ENCODE data around the gene ZNF80. TPM values are rescaled to one million over a fixed set of nuclear protein-coding genes. Genes with fewer than 3 reads are reported as not detected.

ZNF80 gene
- total RNA-seq, 4 donors from 2014 or later, result not detected

DNA sequence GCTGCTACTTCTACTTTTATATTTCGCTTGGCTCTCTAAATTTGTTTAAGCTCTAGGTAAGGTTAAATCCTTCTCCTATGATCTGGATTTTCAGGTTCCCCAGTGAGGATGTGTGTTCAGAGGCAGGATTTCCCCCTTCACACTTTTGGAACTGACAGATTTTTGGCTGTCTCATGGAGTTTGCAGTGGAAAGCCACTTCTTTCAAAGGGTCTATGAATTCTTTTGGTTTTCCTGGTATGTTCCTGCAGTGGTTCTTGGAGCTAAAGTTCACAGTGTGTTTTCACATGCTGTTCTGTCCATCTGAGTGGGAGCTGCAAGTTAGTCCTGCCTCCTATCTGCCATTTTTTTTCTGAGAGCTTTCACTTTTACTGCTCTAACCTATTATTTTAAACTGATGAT lies 34.9 kb upstream of the ZNF80 start:
- Histone ChIP-seq H3K4me1 (no peaks in the 10 kb centered on the region), H3K27me3 (no peaks in the 10 kb centered on the region), H3K4me3 (no peak overlapping the region), H3K27ac (no peak overlapping the region), H3K36me3 (no peaks in the 10 kb centered on the region), H3K9me3 (peaks cover 15% of the 10 kb centered on the region)
- 60% methylated on average over 1 of the region's 1 CpG for WGBS
- TF ChIP-seq EP300 (IDR thresholded peaks at IDR 0.05), result no peak
- TF ChIP-seq POLR2A (IDR thresholded peaks at IDR 0.05), result no peak
- TF ChIP-seq, protein P1, sequence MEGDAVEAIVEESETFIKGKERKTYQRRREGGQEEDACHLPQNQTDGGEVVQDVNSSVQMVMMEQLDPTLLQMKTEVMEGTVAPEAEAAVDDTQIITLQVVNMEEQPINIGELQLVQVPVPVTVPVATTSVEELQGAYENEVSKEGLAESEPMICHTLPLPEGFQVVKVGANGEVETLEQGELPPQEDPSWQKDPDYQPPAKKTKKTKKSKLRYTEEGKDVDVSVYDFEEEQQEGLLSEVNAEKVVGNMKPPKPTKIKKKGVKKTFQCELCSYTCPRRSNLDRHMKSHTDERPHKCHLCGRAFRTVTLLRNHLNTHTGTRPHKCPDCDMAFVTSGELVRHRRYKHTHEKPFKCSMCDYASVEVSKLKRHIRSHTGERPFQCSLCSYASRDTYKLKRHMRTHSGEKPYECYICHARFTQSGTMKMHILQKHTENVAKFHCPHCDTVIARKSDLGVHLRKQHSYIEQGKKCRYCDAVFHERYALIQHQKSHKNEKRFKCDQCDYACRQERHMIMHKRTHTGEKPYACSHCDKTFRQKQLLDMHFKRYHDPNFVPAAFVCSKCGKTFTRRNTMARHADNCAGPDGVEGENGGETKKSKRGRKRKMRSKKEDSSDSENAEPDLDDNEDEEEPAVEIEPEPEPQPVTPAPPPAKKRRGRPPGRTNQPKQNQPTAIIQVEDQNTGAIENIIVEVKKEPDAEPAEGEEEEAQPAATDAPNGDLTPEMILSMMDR (IDR thresholded peaks at IDR 0.05), result no peak
- no peak for TF ChIP-seq POLR2AphosphoS5 (IDR thresholded peaks at IDR 0.05)
- DNase-seq (ENCODE audit: low spot score in 2 of 2), result no peak

DNA sequence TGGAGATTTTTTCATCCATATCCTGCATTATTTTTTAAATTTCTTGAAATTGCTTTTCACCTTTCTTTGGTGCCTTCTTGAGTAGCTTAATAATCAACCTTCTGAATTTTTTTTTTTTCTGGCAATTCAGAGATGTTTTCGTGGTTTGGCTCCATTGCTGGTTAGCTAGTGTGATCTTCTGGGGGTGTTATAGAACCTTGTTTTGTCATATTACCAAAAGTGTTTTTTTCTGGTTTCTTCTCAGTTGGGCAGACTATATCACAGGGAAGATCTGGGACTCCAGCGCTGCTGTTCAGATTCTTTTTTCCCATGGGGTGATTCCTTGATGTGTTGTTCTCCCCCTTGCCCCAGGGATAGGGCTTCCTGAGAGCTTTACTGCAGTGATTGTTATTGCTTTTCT lies 32.6 kb upstream of the ZNF80 start:
- no peak overlapping the region for H3K4me3 ChIP-seq

DNA sequence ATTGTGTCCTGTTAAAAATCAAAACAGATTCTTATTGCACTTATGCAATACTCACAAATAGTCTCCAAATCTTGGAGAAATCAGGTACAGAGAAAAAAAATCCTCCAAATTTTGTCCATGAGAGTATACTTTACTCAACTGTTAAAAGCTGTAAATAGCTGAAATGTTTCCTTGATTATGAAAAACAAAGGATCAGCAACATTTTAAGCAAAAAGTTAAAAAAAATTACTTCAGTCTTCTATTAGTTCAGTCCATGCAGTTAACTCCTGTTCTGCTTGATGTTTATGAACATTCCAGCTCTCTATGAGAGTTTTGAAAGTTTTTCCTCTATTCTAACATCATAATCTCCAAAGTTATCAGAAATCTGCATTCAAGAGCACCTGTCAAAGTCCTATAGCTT lies 22.8 kb upstream of the ZNF80 start:
- TF ChIP-seq, protein P1 (IDR thresholded peaks at IDR 0.05), result no peak
- no peak for TF ChIP-seq EP300 (IDR thresholded peaks at IDR 0.05)
- TF ChIP-seq POLR2AphosphoS5 (IDR thresholded peaks at IDR 0.05), result no peak
- no peak for TF ChIP-seq POLR2A (IDR thresholded peaks at IDR 0.05)
- peaks cover 10% of the 10 kb centered on the region for H3K9me3 ChIP-seq
- H3K27ac ChIP-seq, result no peak overlapping the region
- H3K36me3 ChIP-seq, result no peaks in the 10 kb centered on the region
- H3K27me3 ChIP-seq, result no peaks in the 10 kb centered on the region
- H3K4me3 ChIP-seq, result no peak overlapping the region
- no peaks in the 10 kb centered on the region for H3K4me1 ChIP-seq
- DNase-seq (ENCODE audit: low spot score in 2 of 2), result no peak

More for the DNA sequence above, 32.6 kb upstream of the ZNF80 start:
- DNase-seq (ENCODE audit: low spot score in 2 of 2), result no peak
- WGBS, result 98% methylated on average over 2 of the region's 2 CpGs
- TF ChIP-seq, protein P1 (IDR thresholded peaks at IDR 0.05), result no peak
- TF ChIP-seq POLR2AphosphoS5 (IDR thresholded peaks at IDR 0.05) (no peak), EP300 (IDR thresholded peaks at IDR 0.05) (no peak), POLR2A (IDR thresholded peaks at IDR 0.05) (no peak)
- H3K9me3 ChIP-seq, result peaks cover 15% of the 10 kb centered on the region
- no peaks in the 10 kb centered on the region for H3K36me3 ChIP-seq
- no peaks in the 10 kb centered on the region for H3K27me3 ChIP-seq
- H3K4me1 ChIP-seq, result no peaks in the 10 kb centered on the region
- H3K27ac ChIP-seq, result no peak overlapping the region

DNA sequence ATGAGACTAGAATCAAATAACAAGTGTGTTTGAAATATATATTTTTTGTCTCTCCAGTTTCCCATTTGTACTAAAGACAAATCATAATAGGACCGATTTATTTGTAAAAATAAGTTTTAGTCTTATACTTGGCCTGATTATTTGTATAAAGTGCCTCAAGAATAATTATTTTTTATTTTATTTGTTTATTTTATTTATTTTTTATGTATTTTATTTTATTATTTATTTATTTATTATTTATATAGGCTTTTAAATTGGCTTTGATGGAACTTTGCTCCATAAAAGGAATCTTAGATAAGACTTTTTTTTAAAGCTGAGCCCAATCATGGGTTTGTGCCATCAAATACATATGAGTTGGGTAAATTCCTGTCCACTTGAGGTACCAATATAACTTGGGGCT lies 22.2 kb upstream of the ZNF80 start:
- no peaks in the 10 kb centered on the region for H3K4me1 ChIP-seq
- WGBS, result 96% methylated on average over 1 of the region's 1 CpG
- DNase-seq (ENCODE audit: low spot score in 2 of 2), result no peak
- H3K4me3 ChIP-seq, result no peak overlapping the region
- TF ChIP-seq, protein P1 (IDR thresholded peaks at IDR 0.05), result no peak
- TF ChIP-seq POLR2A (IDR thresholded peaks at IDR 0.05), result no peak
- no peak for TF ChIP-seq EP300 (IDR thresholded peaks at IDR 0.05)
- no peak for TF ChIP-seq POLR2AphosphoS5 (IDR thresholded peaks at IDR 0.05)
- H3K9me3 ChIP-seq, result peaks cover 10% of the 10 kb centered on the region
- H3K27me3 ChIP-seq, result no peaks in the 10 kb centered on the region
- no peak overlapping the region for H3K27ac ChIP-seq
- no peaks in the 10 kb centered on the region for H3K36me3 ChIP-seq

DNA sequence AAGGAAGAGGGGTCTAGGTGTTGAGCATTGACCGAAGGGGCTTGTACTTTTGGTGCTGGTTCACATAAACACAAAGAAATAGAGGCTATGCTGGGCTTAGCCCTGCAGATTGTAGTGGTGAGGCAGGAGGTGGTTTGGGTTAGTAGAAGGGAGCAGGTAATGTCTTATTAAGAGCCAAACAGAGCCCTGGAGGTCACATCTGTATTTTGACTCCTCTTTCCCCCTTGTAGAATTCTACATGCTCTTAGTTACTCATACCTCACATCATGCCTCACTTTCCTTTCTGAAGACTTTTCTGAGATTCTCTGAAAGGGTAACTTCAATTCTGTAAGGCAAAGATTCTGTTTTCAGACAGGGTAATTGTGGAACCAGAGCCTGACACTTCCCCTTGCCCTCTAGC lies 16.1 kb upstream of the ZNF80 start:
- Histone ChIP-seq H3K4me1 (no peaks in the 10 kb centered on the region), H3K36me3 (no peaks in the 10 kb centered on the region), H3K9me3 (peaks cover 4% of the 10 kb centered on the region), H3K4me3 (no peak overlapping the region), H3K27me3 (no peaks in the 10 kb centered on the region), H3K27ac (no peak overlapping the region)
- no peak for DNase-seq (ENCODE audit: low spot score in 2 of 2)
- TF ChIP-seq, protein P1 (IDR thresholded peaks at IDR 0.05), result no peak
- TF ChIP-seq POLR2A (IDR thresholded peaks at IDR 0.05) (no peak), POLR2AphosphoS5 (IDR thresholded peaks at IDR 0.05) (no peak), EP300 (IDR thresholded peaks at IDR 0.05) (no peak)
- 88% methylated on average over 1 of the region's 1 CpG for WGBS

All from suprapubic skin (tissue), 4 donors.